Stimulated activated CD8-positive, alpha-beta memory T cell treated with anti-CD3 and anti-CD28 coated beads, Interleukin-7, amount 100 ng/mL, for 1 hour (primary cell): ENCODE measurements around the gene FAM131B.

Experiments
- DNase-seq, 2 donors: peaks; one replicate each; pipeline ENCODE4 v3.0.0-alpha.2; 2020; ENCODE audit warnings: low read depth in 2 of 2

The FAM131B gene

GRCh38 chr7:143359771-143360353 lies 2.7 kb downstream of the FAM131B start:
- no peak for DNase-seq

GRCh38 chr7:143358626-143359025 lies 3.9 kb downstream of the FAM131B start:
- DNase-seq, result no peak

GRCh38 chr7:143356414-143357050 lies 6.0 kb downstream of the FAM131B start:
- no peak for DNase-seq

- no peak for DNase-seq
These were observed 6.8 kb downstream of the FAM131B start for GRCh38 chr7:143355450-143356385.

- DNase-seq, result no peak
These were observed 7.5 kb downstream of the FAM131B start for GRCh38 chr7:143354965-143355364.

GRCh38 chr7:143354376-143354775 lies 8.1 kb downstream of the FAM131B start:
- no peak for DNase-seq

GRCh38 chr7:143352531-143353002 lies 9.9 kb downstream of the FAM131B start:
- DNase-seq, result no peak

- DNase-seq, result no peak
These were observed 10.9 kb downstream of the FAM131B start for GRCh38 chr7:143351574-143351973.

- DNase-seq, result no peak
These were observed 11.5 kb downstream of the FAM131B start for GRCh38 chr7:143351060-143351459.

GRCh38 chr7:143347950-143348349 lies 14.6 kb downstream of the FAM131B start:
- no peak for DNase-seq

- no peak for DNase-seq
These were observed 16.5 kb downstream of the FAM131B start for GRCh38 chr7:143346018-143346417.

- DNase-seq, result peak in 1 of 2 donors; percentile 43
These were observed 17.0 kb downstream of the FAM131B start for GRCh38 chr7:143345428-143345900.

GRCh38 chr7:143343596-143343995 lies 18.9 kb downstream of the FAM131B start:
- no peak for DNase-seq

- no peak for DNase-seq
These were observed 20.7 kb downstream of the FAM131B start for GRCh38 chr7:143341842-143342241.

GRCh38 chr7:143337216-143337615 lies 25.3 kb downstream of the FAM131B start:
- no peak for DNase-seq

GRCh38 chr7:143334244-143334643 lies 28.3 kb downstream of the FAM131B start:
- no peak for DNase-seq

- no peak for DNase-seq
These were observed 31.2 kb downstream of the FAM131B start for GRCh38 chr7:143331179-143331801.

GRCh38 chr7:143329471-143330170 lies 32.9 kb downstream of the FAM131B start:
- DNase-seq, result no peak

- DNase-seq, result no peak
These were observed 34.6 kb downstream of the FAM131B start for GRCh38 chr7:143327903-143328302.

- DNase-seq, result no peak
These were observed 37.3 kb downstream of the FAM131B start for GRCh38 chr7:143325240-143325639.

- DNase-seq, result no peak
These were observed 38.9 kb downstream of the FAM131B start for GRCh38 chr7:143323653-143324052.
